ENCODE results near the gene IKZF2.

The IKZF2 gene

GRCh38 chr2:213010106-213010779 is 141.2 kb downstream of the IKZF2 start:
- no peaks in the 10 kb centered on the region for H3K36me3 ChIP-seq (ENCODE audit: control insufficient read depth, low read depth, low read length)
- H3K27ac ChIP-seq (ENCODE audit: low read length): no peak overlapping the region
- H3K4me1 ChIP-seq (ENCODE audit: control insufficient read depth, low read depth, low read length): no peaks in the 10 kb centered on the region
- no peaks in the 10 kb centered on the region for H3K9me3 ChIP-seq (ENCODE audit: control insufficient read depth, low read depth, low read length)
- no peak overlapping the region for H3K9ac ChIP-seq (ENCODE audit: low read length)
- no peak overlapping the region for H3K4me3 ChIP-seq (ENCODE audit: low read length)
- H3K27me3 ChIP-seq (ENCODE audit: control insufficient read depth, insufficient read depth, low read length): no peaks in the 10 kb centered on the region

- Histone ChIP-seq H3K36me3 (ENCODE audit: control insufficient read depth, low read depth, low read length) (no peaks in the 10 kb centered on the region), H3K9ac (ENCODE audit: low read length) (no peak overlapping the region), H3K4me1 (ENCODE audit: control insufficient read depth, low read depth, low read length) (no peaks in the 10 kb centered on the region), H3K27me3 (ENCODE audit: control insufficient read depth, insufficient read depth, low read length) (no peaks in the 10 kb centered on the region), H3K4me3 (ENCODE audit: low read length) (no peak overlapping the region), H3K9me3 (ENCODE audit: control insufficient read depth, low read depth, low read length) (no peaks in the 10 kb centered on the region), H3K27ac (ENCODE audit: low read length) (no peak overlapping the region)
Measured at GRCh38 chr2:213007290-213007838, 144.0 kb downstream of the IKZF2 start.

- H3K27ac ChIP-seq (ENCODE audit: low read length): no peak overlapping the region
- no peak overlapping the region for H3K4me3 ChIP-seq (ENCODE audit: low read length)
- no peaks in the 10 kb centered on the region for H3K27me3 ChIP-seq (ENCODE audit: control insufficient read depth, insufficient read depth, low read length)
- no peaks in the 10 kb centered on the region for H3K4me1 ChIP-seq (ENCODE audit: control insufficient read depth, low read depth, low read length)
- no peaks in the 10 kb centered on the region for H3K36me3 ChIP-seq (ENCODE audit: control insufficient read depth, low read depth, low read length)
- no peaks in the 10 kb centered on the region for H3K9me3 ChIP-seq (ENCODE audit: control insufficient read depth, low read depth, low read length)
- no peak overlapping the region for H3K9ac ChIP-seq (ENCODE audit: low read length)
Measured at GRCh38 chr2:213004197-213004821, 147.1 kb downstream of the IKZF2 start.

GRCh38 chr2:213002383-213002782 is 149.0 kb downstream of the IKZF2 start:
- Histone ChIP-seq H3K4me3 (ENCODE audit: low read length) (no peak overlapping the region), H3K4me1 (ENCODE audit: control insufficient read depth, low read depth, low read length) (no peaks in the 10 kb centered on the region), H3K36me3 (ENCODE audit: control insufficient read depth, low read depth, low read length) (no peaks in the 10 kb centered on the region), H3K27ac (ENCODE audit: low read length) (no peak overlapping the region), H3K9me3 (ENCODE audit: control insufficient read depth, low read depth, low read length) (no peaks in the 10 kb centered on the region), H3K27me3 (ENCODE audit: control insufficient read depth, insufficient read depth, low read length) (no peaks in the 10 kb centered on the region), H3K9ac (ENCODE audit: low read length) (no peak overlapping the region)

GRCh38 chr2:213001297-213001910 is 150.0 kb downstream of the IKZF2 start:
- Histone ChIP-seq H3K27ac (ENCODE audit: low read length) (no peak overlapping the region), H3K27me3 (ENCODE audit: control insufficient read depth, insufficient read depth, low read length) (no peaks in the 10 kb centered on the region)

GRCh38 chr2:212998626-212999359 is 152.6 kb downstream of the IKZF2 start:
- H3K9ac ChIP-seq (ENCODE audit: low read length): no peak overlapping the region
- H3K36me3 ChIP-seq (ENCODE audit: control insufficient read depth, low read depth, low read length): no peaks in the 10 kb centered on the region
- no peaks in the 10 kb centered on the region for H3K27me3 ChIP-seq (ENCODE audit: control insufficient read depth, insufficient read depth, low read length)
- H3K9me3 ChIP-seq (ENCODE audit: control insufficient read depth, low read depth, low read length): no peaks in the 10 kb centered on the region
- H3K4me3 ChIP-seq (ENCODE audit: low read length): no peak overlapping the region
- H3K27ac ChIP-seq (ENCODE audit: low read length): no peak overlapping the region
- H3K4me1 ChIP-seq (ENCODE audit: control insufficient read depth, low read depth, low read length): no peaks in the 10 kb centered on the region

More at GRCh38 chr2:213001297-213001910, 150.0 kb downstream of the IKZF2 start:
- Histone ChIP-seq H3K4me3 (ENCODE audit: low read length) (no peak overlapping the region), H3K9me3 (ENCODE audit: control insufficient read depth, low read depth, low read length) (no peaks in the 10 kb centered on the region), H3K4me1 (ENCODE audit: control insufficient read depth, low read depth, low read length) (no peaks in the 10 kb centered on the region), H3K9ac (ENCODE audit: low read length) (no peak overlapping the region), H3K36me3 (ENCODE audit: control insufficient read depth, low read depth, low read length) (no peaks in the 10 kb centered on the region)

- H3K36me3 ChIP-seq (ENCODE audit: control insufficient read depth, low read depth, low read length): no peaks in the 10 kb centered on the region
- no peaks in the 10 kb centered on the region for H3K27me3 ChIP-seq (ENCODE audit: control insufficient read depth, insufficient read depth, low read length)
- no peak overlapping the region for H3K9ac ChIP-seq (ENCODE audit: low read length)
- no peak overlapping the region for H3K4me3 ChIP-seq (ENCODE audit: low read length)
- H3K27ac ChIP-seq (ENCODE audit: low read length): no peak overlapping the region
- H3K4me1 ChIP-seq (ENCODE audit: control insufficient read depth, low read depth, low read length): no peaks in the 10 kb centered on the region
- H3K9me3 ChIP-seq (ENCODE audit: control insufficient read depth, low read depth, low read length): no peaks in the 10 kb centered on the region
Measured at GRCh38 chr2:212997526-212998020, 153.8 kb downstream of the IKZF2 start.

- Histone ChIP-seq H3K27me3 (ENCODE audit: control insufficient read depth, insufficient read depth, low read length) (no peaks in the 10 kb centered on the region), H3K36me3 (ENCODE audit: control insufficient read depth, low read depth, low read length) (no peaks in the 10 kb centered on the region), H3K9ac (ENCODE audit: low read length) (no peak overlapping the region), H3K27ac (ENCODE audit: low read length) (no peak overlapping the region), H3K4me3 (ENCODE audit: low read length) (no peak overlapping the region), H3K9me3 (ENCODE audit: control insufficient read depth, low read depth, low read length) (no peaks in the 10 kb centered on the region), H3K4me1 (ENCODE audit: control insufficient read depth, low read depth, low read length) (no peaks in the 10 kb centered on the region)
Measured at GRCh38 chr2:212995920-212996319, 155.5 kb downstream of the IKZF2 start.

GRCh38 chr2:212994976-212995375 is 156.4 kb downstream of the IKZF2 start:
- H3K9ac ChIP-seq (ENCODE audit: low read length): no peak overlapping the region
- H3K9me3 ChIP-seq (ENCODE audit: control insufficient read depth, low read depth, low read length): no peaks in the 10 kb centered on the region
- no peaks in the 10 kb centered on the region for H3K36me3 ChIP-seq (ENCODE audit: control insufficient read depth, low read depth, low read length)
- H3K4me1 ChIP-seq (ENCODE audit: control insufficient read depth, low read depth, low read length): no peaks in the 10 kb centered on the region
- no peaks in the 10 kb centered on the region for H3K27me3 ChIP-seq (ENCODE audit: control insufficient read depth, insufficient read depth, low read length)
- H3K4me3 ChIP-seq (ENCODE audit: low read length): no peak overlapping the region
- no peak overlapping the region for H3K27ac ChIP-seq (ENCODE audit: low read length)

GRCh38 chr2:212991120-212991519 is 160.3 kb downstream of the IKZF2 start:
- Histone ChIP-seq H3K4me3 (ENCODE audit: low read length) (no peak overlapping the region), H3K4me1 (ENCODE audit: control insufficient read depth, low read depth, low read length) (no peaks in the 10 kb centered on the region), H3K36me3 (ENCODE audit: control insufficient read depth, low read depth, low read length) (no peaks in the 10 kb centered on the region), H3K27ac (ENCODE audit: low read length) (no peak overlapping the region), H3K9ac (ENCODE audit: low read length) (no peak overlapping the region), H3K27me3 (ENCODE audit: control insufficient read depth, insufficient read depth, low read length) (no peaks in the 10 kb centered on the region), H3K9me3 (ENCODE audit: control insufficient read depth, low read depth, low read length) (no peaks in the 10 kb centered on the region)

GRCh38 chr2:212990697-212991096 is 160.7 kb downstream of the IKZF2 start:
- no peak overlapping the region for H3K9ac ChIP-seq (ENCODE audit: low read length)
- H3K4me1 ChIP-seq (ENCODE audit: control insufficient read depth, low read depth, low read length): no peaks in the 10 kb centered on the region
- no peaks in the 10 kb centered on the region for H3K36me3 ChIP-seq (ENCODE audit: control insufficient read depth, low read depth, low read length)
- H3K27me3 ChIP-seq (ENCODE audit: control insufficient read depth, insufficient read depth, low read length): no peaks in the 10 kb centered on the region
- H3K4me3 ChIP-seq (ENCODE audit: low read length): no peak overlapping the region
- no peak overlapping the region for H3K27ac ChIP-seq (ENCODE audit: low read length)
- no peaks in the 10 kb centered on the region for H3K9me3 ChIP-seq (ENCODE audit: control insufficient read depth, low read depth, low read length)
